CD4-positive, CD25-positive, alpha-beta regulatory T cell (primary cell): ENCODE measurements around the gene LRRC74B. TPM values are rescaled to one million over a fixed set of nuclear protein-coding genes. Genes with fewer than 3 reads are reported as not detected.
A peak's percentile ranks its signal among the peaks of the same experiment; 100 is the strongest.

Source experiments
- ATAC-seq, 2 donors: fragments of 150-1000 bp; cut with Tn5 transposase; one replicate each; pipeline ENCODE4 v1.10.0; 2021; ENCODE audit warnings: low read depth in 2 of 2, moderate number of reproducible peaks in 2 of 2, moderate library complexity in 1 of 2
- DNase-seq, 3 donors: peaks; one replicate each; pipeline versions ENCODE4 v3.0.0 to v3.0.0-alpha.2; 2012 to 2022; ENCODE audit warnings: mixed read lengths in 1 of 3
- H3K27ac ChIP-seq: one replicate; pipeline ENCODE4 v1.7.0; 2013; ENCODE audit warnings: mild to moderate bottlenecking, low read length; ENCODE audit not compliant: insufficient read depth, poor library complexity, severe bottlenecking
- H3K27me3 ChIP-seq: one replicate; pipeline ENCODE4 v1.7.0; 2013; ENCODE audit warnings: low read length; ENCODE audit not compliant: control insufficient read depth, insufficient read depth
- H3K36me3 ChIP-seq: one replicate; pipeline ENCODE4 v1.7.0; 2013; ENCODE audit warnings: mild to moderate bottlenecking, low read length, moderate library complexity; ENCODE audit not compliant: control insufficient read depth, insufficient read depth
- H3K4me1 ChIP-seq: 2 replicates; pipeline ENCODE4 v1.7.0; 2013; ENCODE audit warnings: mild to moderate bottlenecking, low read length; ENCODE audit not compliant: insufficient read depth, control insufficient read depth, poor library complexity, severe bottlenecking
- H3K4me3 ChIP-seq: one replicate; pipeline ENCODE4 v1.7.0; 2013; ENCODE audit warnings: low read depth, mild to moderate bottlenecking, low read length, moderate library complexity
- H3K9me3 ChIP-seq, 2 experiments: 1 replicate in 1 of 2; 2 replicates in 1 of 2; pipeline ENCODE4 v1.7.0; 2013; ENCODE audit warnings: low read length in 2 of 2, mild to moderate bottlenecking in 1 of 2, moderate library complexity in 1 of 2; ENCODE audit not compliant: control insufficient read depth in 2 of 2
- H3K27ac Mint-ChIP-seq, 3 donors: one replicate each; pipeline ENCODE4 v1.8.0; 2020 to 2022; ENCODE audit warnings: mild to moderate bottlenecking in 3 of 3, mixed read lengths in 3 of 3, moderate library complexity in 2 of 3
- H3K27me3 Mint-ChIP-seq: one replicate; pipeline ENCODE4 v1.8.0; 2022; ENCODE audit warnings: mild to moderate bottlenecking, mixed read lengths
- H3K36me3 Mint-ChIP-seq: one replicate; pipeline ENCODE4 v1.8.0; 2020; ENCODE audit warnings: mixed read lengths
- H3K4me1 Mint-ChIP-seq, 4 donors: one replicate each; pipeline ENCODE4 v1.8.0; 2020 to 2022; ENCODE audit warnings: mixed read lengths in 4 of 4, mild to moderate bottlenecking in 1 of 4
- H3K4me3 Mint-ChIP-seq, 4 donors: one replicate each; pipeline ENCODE4 v1.8.0; 2020 to 2022; ENCODE audit warnings: mild to moderate bottlenecking in 4 of 4, mixed read lengths in 4 of 4, moderate library complexity in 3 of 4
- H3K9me3 Mint-ChIP-seq, 7 donors: one replicate each; pipeline ENCODE4 v1.8.0; 2020 to 2022; ENCODE audit warnings: mixed read lengths in 7 of 7, mild to moderate bottlenecking in 3 of 7, moderate library complexity in 2 of 7
- polyA plus RNA-seq, 4 donors: library from polyadenylated mRNA; unstranded; fragments of 300-500 nt; fragmentation: Illumina TruSeq; gene quantifications; one replicate each; pipeline ENCODE4 v1.2.3, GENCODE V29; 2021
- total RNA-seq: library from RNA; stranded (reverse); gene quantifications from one replicate; pipeline ENCODE4 v1.2.3, GENCODE V29; 2022

The LRRC74B gene
- 0.10 TPM for total RNA-seq
- not detected for polyA plus RNA-seq

- no peaks in the 10 kb centered on the region for H3K36me3 Mint-ChIP-seq
- peak; percentile 8 to 71 (median 52) for DNase-seq
- H3K27ac Mint-ChIP-seq = peak within 1 kb of the TSS in 2 of 3 donors; percentile 38 to 42
- peak within 1 kb of the TSS in 3 of 4 donors; percentile 52 to 79 (median 62) for H3K4me3 Mint-ChIP-seq
- ATAC-seq = peak; percentile 72 to 77
- peaks cover 37% of the 10 kb centered on the region for H3K27me3 Mint-ChIP-seq
- no peak within 1 kb of the TSS for H3K27ac ChIP-seq
- H3K4me1 Mint-ChIP-seq = peaks cover 0 to 25% (median 15%) of the 10 kb centered on the region in 4 donors
- no peaks in the 10 kb centered on the region for H3K9me3 ChIP-seq
- peaks cover 9% of the 10 kb centered on the region for H3K4me1 ChIP-seq
- H3K9me3 Mint-ChIP-seq = peaks cover 0 to 1% (median 0%) of the 10 kb centered on the region in 7 donors
- no peak within 1 kb of the TSS for H3K4me3 ChIP-seq
- no peaks in the 10 kb centered on the region for H3K27me3 ChIP-seq
- no peaks in the 10 kb centered on the region for H3K36me3 ChIP-seq
Observed at GRCh38 chr22:21045585-21046294, at the start of gene LRRC74B. Gene LRRC74B, plus strand, starts transcription at chr22:21045946. Its CDS starts 41 bp downstream, at chr22:21045987.

GRCh38 chr22:20996031-20996410 lies 49.7 kb upstream of the LRRC74B start:
- peak overlapping the region in 2 of 4 donors; percentile 47 to 68 for H3K4me3 Mint-ChIP-seq
- no peak overlapping the region for H3K27ac Mint-ChIP-seq
- no peaks in the 10 kb centered on the region for H3K27me3 Mint-ChIP-seq
- ATAC-seq (no peak), DNase-seq (no peak)
- Histone ChIP-seq H3K9me3 (no peaks in the 10 kb centered on the region), H3K27ac (no peak overlapping the region), H3K36me3 (peaks cover 30% of the 10 kb centered on the region), H3K27me3 (no peaks in the 10 kb centered on the region), H3K4me1 (peaks cover 11% of the 10 kb centered on the region), H3K4me3 (no peak overlapping the region)
- H3K4me1 Mint-ChIP-seq = peaks cover 0 to 23% (median 5%) of the 10 kb centered on the region in 4 donors
- no peaks in the 10 kb centered on the region for H3K36me3 Mint-ChIP-seq
- peaks cover 0 to 1% (median 0%) of the 10 kb centered on the region in 7 donors for H3K9me3 Mint-ChIP-seq

GRCh38 chr22:20996598-20997535 lies 48.9 kb upstream of the LRRC74B start:
- Histone ChIP-seq H3K9me3 (no peaks in the 10 kb centered on the region), H3K4me1 (peaks cover 15% of the 10 kb centered on the region), H3K4me3 (no peak overlapping the region), H3K27me3 (no peaks in the 10 kb centered on the region), H3K27ac (no peak overlapping the region), H3K36me3 (peaks cover 24% of the 10 kb centered on the region)
- peaks cover 0 to 1% (median 0%) of the 10 kb centered on the region in 7 donors for H3K9me3 Mint-ChIP-seq
- DNase-seq (no peak), ATAC-seq (no peak)
- peaks cover 4% of the 10 kb centered on the region for H3K36me3 Mint-ChIP-seq
- H3K27ac Mint-ChIP-seq = no peak overlapping the region
- H3K4me3 Mint-ChIP-seq = peak overlapping the region in 1 of 4 donors; percentile 47
- H3K4me1 Mint-ChIP-seq = peaks cover 2 to 30% (median 11%) of the 10 kb centered on the region in 4 donors
- H3K27me3 Mint-ChIP-seq = no peaks in the 10 kb centered on the region

GRCh38 chr22:20997536-20998257 lies 48.0 kb upstream of the LRRC74B start:
- Mint-ChIP-seq H3K27ac (no peak overlapping the region), H3K4me1 (peaks cover 3 to 38% (median 11%) of the 10 kb centered on the region in 4 donors), H3K4me3 (no peak overlapping the region), H3K36me3 (peaks cover 4% of the 10 kb centered on the region), H3K27me3 (no peaks in the 10 kb centered on the region), H3K9me3 (peaks cover 0 to 1% (median 0%) of the 10 kb centered on the region in 7 donors)
- H3K27ac ChIP-seq = no peak overlapping the region
- H3K4me1 ChIP-seq = peaks cover 16% of the 10 kb centered on the region
- no peaks in the 10 kb centered on the region for H3K9me3 ChIP-seq
- no peak for ATAC-seq
- H3K27me3 ChIP-seq = no peaks in the 10 kb centered on the region
- no peak overlapping the region for H3K4me3 ChIP-seq
- no peak for DNase-seq
- peaks cover 17% of the 10 kb centered on the region for H3K36me3 ChIP-seq

GRCh38 chr22:20998411-20999336 lies 47.1 kb upstream of the LRRC74B start:
- H3K27ac Mint-ChIP-seq = no peak overlapping the region
- Histone ChIP-seq H3K4me1 (peaks cover 26% of the 10 kb centered on the region), H3K36me3 (peaks cover 17% of the 10 kb centered on the region), H3K9me3 (no peaks in the 10 kb centered on the region), H3K4me3 (no peak overlapping the region), H3K27ac (no peak overlapping the region), H3K27me3 (no peaks in the 10 kb centered on the region)
- DNase-seq = no peak
- peaks cover 0 to 1% (median 0%) of the 10 kb centered on the region in 7 donors for H3K9me3 Mint-ChIP-seq
- peaks cover 5 to 48% (median 17%) of the 10 kb centered on the region in 4 donors for H3K4me1 Mint-ChIP-seq
- peaks cover 4% of the 10 kb centered on the region for H3K36me3 Mint-ChIP-seq
- no peaks in the 10 kb centered on the region for H3K27me3 Mint-ChIP-seq
- ATAC-seq = no peak
- peak overlapping the region; percentile 33 to 70 (median 64) for H3K4me3 Mint-ChIP-seq

GRCh38 chr22:20999350-21000206 lies 46.2 kb upstream of the LRRC74B start:
- Histone ChIP-seq H3K27me3 (no peaks in the 10 kb centered on the region), H3K9me3 (no peaks in the 10 kb centered on the region), H3K4me1 (peaks cover 27% of the 10 kb centered on the region), H3K4me3 (no peak overlapping the region), H3K27ac (peak overlapping the region; percentile 99), H3K36me3 (peaks cover 17% of the 10 kb centered on the region)
- peak overlapping the region in 3 of 4 donors; percentile 57 to 99 (median 82) for H3K4me3 Mint-ChIP-seq
- peaks cover 5 to 53% (median 18%) of the 10 kb centered on the region in 4 donors for H3K4me1 Mint-ChIP-seq
- H3K27me3 Mint-ChIP-seq = no peaks in the 10 kb centered on the region
- peaks cover 4% of the 10 kb centered on the region for H3K36me3 Mint-ChIP-seq
- DNase-seq = no peak
- ATAC-seq = no peak
- peaks cover 0 to 1% (median 0%) of the 10 kb centered on the region in 7 donors for H3K9me3 Mint-ChIP-seq
- peak overlapping the region in 1 of 3 donors; percentile 99 for H3K27ac Mint-ChIP-seq
